VCaP (cell line): ENCODE results near the gene IPP.

ENCODE experiments used
- H3K27ac ChIP-seq: fragments of 450-650 bp; 2 replicates; pipeline ENCODE4 v1.5.1; 2017
- TF ChIP-seq, protein P1 (sequence below): fragments of 450-650 bp; conservative IDR thresholded peaks from 2 replicates; pipeline ENCODE4 v1.5.1; 2017; ENCODE audit warnings: mild to moderate bottlenecking, moderate library complexity

IPP gene

DNA sequence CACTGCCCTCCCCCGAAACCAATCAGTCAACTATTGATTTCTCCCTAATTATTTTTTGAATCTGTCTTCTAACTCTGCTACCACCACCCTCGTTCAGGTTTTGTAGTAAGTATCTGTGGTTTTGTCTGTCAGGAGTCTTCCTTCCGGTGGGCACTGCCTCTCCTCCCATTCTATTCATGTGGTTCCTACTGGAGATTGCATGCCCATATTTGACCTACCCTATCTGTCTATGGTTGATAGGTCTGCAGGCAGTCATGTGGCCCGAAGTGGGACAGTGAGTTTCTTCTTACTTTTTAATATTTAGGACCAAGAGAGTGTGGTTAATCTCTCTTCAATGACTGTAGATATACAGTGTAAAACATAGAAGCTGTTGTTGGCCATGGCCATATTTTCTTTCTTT is 35.1 kb upstream of the IPP start:
- no peak overlapping the region for H3K27ac ChIP-seq
- TF ChIP-seq, protein P1, sequence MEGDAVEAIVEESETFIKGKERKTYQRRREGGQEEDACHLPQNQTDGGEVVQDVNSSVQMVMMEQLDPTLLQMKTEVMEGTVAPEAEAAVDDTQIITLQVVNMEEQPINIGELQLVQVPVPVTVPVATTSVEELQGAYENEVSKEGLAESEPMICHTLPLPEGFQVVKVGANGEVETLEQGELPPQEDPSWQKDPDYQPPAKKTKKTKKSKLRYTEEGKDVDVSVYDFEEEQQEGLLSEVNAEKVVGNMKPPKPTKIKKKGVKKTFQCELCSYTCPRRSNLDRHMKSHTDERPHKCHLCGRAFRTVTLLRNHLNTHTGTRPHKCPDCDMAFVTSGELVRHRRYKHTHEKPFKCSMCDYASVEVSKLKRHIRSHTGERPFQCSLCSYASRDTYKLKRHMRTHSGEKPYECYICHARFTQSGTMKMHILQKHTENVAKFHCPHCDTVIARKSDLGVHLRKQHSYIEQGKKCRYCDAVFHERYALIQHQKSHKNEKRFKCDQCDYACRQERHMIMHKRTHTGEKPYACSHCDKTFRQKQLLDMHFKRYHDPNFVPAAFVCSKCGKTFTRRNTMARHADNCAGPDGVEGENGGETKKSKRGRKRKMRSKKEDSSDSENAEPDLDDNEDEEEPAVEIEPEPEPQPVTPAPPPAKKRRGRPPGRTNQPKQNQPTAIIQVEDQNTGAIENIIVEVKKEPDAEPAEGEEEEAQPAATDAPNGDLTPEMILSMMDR, result no peak

GRCh38 chr1:45775794-45776193 is 25.3 kb upstream of the IPP start:
- TF ChIP-seq, protein P1, result no peak
- H3K27ac ChIP-seq, result no peak overlapping the region

- TF ChIP-seq, protein P1, result no peak
These were observed 22.5 kb upstream of the IPP start for GRCh38 chr1:45772971-45773370.

DNA sequence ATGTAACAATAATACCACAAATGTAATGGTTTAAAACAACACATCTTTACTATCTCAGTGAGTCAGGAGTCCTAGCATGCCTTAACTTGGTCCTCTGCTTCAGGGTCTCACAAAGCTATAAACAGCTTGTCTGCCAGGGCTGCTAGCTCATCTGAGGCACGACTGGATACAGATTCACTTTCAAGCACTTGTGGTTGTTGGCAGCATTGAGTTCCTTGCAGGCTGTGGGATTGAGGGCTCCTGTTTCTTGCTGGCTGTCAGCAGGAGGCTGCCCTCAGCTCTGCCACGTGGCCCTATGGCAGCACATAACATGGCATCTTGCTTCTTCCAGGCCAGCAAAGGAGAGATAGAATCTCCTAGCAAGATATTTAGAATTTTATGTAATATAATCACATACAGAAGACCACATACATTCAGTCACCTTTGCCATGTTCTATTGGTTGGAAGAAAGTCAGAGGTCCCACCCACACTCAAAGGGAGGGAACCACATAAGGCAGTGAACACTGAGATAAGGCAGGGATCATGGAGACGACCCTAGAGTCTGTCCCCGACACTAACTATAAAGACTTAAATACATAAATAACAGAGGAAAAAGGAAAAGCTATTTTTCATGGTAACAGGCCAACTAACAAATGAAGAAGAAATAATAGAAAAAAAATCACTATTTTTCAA is 18.9 kb upstream of the IPP start:
- TF ChIP-seq, protein P1, result no peak
- H3K27ac ChIP-seq, result no peak overlapping the region

More at GRCh38 chr1:45772971-45773370, 22.5 kb upstream of the IPP start:
- H3K27ac ChIP-seq, result no peak overlapping the region

DNA sequence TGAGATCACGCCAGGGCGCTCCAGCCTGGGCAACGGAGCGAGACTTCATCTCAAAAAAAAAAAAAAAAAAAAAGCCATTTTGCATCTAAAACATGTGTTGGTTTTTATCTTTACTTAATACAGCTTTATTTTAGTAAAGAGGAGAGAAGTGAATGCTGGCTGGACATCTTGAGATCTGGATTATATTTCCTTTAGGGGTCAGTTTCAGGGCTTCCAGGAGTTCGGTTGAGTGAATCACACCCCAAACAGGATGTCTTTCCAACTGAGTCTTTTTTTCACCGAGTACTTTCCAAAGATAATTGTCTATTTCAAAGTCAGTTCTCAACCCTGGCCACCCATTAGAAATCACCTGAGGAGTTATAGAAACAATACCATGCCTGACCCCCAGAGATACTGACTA is 16.6 kb upstream of the IPP start:
- TF ChIP-seq, protein P1, result no peak
- no peak overlapping the region for H3K27ac ChIP-seq

DNA sequence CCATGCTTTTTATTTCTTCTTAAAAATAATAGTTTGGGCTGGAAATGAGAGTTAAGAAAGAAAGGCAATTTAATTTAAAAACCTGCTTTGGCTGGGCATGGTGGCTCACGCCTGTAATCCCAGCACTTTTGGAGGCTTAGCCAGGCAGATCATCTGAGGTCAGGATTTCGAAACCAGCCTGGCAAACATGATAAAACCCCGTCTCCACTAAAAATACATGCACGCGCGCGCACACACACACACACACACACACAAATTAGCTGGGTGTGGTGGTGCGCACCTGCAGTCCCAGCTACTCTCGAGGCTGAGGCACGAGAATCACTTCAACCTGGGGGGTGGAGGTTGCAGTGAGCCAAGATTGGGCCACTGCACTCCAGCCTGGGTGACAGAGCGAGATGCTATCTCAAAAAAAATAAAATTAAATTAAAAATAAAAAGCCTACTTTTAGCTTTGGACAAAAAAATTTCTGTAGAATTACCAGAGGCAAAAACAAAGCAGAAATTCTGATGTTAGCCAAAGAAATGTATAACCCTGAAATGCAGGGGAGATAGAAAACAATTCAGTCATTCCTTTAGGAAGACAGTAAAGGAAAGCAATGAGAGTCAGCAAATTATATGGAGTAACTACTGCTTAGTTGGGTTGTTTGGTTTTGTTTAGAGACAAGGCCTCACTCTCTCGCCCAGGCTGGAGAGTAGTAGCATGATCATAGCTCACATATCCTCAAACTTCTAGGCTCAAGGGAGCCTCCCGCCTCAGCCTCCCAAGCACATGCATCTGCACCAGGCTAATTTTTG is 15.7 kb upstream of the IPP start:
- TF ChIP-seq, protein P1, result no peak
- no peak overlapping the region for H3K27ac ChIP-seq

- TF ChIP-seq, protein P1, result no peak
- no peak overlapping the region for H3K27ac ChIP-seq
These were observed 11.8 kb upstream of the IPP start for GRCh38 chr1:45762291-45762690.
